Body of pancreas (tissue), 4 donors: ENCODE measurements around the gene ATP7B. TPM values are rescaled to one million over a fixed set of nuclear protein-coding genes. Genes with fewer than 3 reads are reported as not detected.

Source experiments
- ATAC-seq: fragments of 150-250 bp; one replicate; pipeline ENCODE4 v1.9.1; 2016
- DNase-seq, 4 donors: peaks; one replicate each; pipeline ENCODE4 v3.0.0-alpha.2; 2019
- H3K27ac ChIP-seq, 4 donors: fragments of 200-600 bp; sonication (generic); 1 replicate in 3 of 4; 2 replicates in 1 of 4; pipeline versions ENCODE4 v1.5.1 to v1.6.1; 2016 to 2019; ENCODE audit warnings: mild to moderate bottlenecking in 1 of 4, mixed read lengths in 1 of 4, moderate library complexity in 1 of 4
- H3K27me3 ChIP-seq, 2 donors: fragments of 200-600 bp; sonication (generic); one replicate each; pipeline ENCODE4 v1.6.0; 2016; ENCODE audit warnings: mild to moderate bottlenecking in 1 of 2
- H3K36me3 ChIP-seq, 2 donors: fragments of 200-600 bp; sonication (generic); replicated peaks in 1 of 2; 2 replicates each; pipeline ENCODE4 v1.5.1; 2016; ENCODE audit warnings: low read depth in 2 of 2; ENCODE audit not compliant: insufficient read depth in 1 of 2
- H3K4me1 ChIP-seq: fragments of 200-600 bp; sonication (generic); one replicate; pipeline ENCODE4 v1.6.0; 2016
- H3K4me3 ChIP-seq, 2 donors: fragments of 200-600 bp; sonication (generic); 1 replicate in 1 of 2; 2 replicates in 1 of 2; pipeline ENCODE4 v1.5.1; 2016 to 2019
- H3K9me3 ChIP-seq, 3 donors: fragments of 200-600 bp; sonication (generic); 1 replicate in 2 of 3; 2 replicates in 1 of 3; pipeline ENCODE4 v1.5.1; 2016
- CTCF ChIP-seq, 7 experiments: fragments of 450-650 bp in 4 of 7; fragments of 200-600 bp in 3 of 7; sonication (generic) in 3 of 7; IDR thresholded peaks; one replicate each; pipeline ENCODE4 v1.5.1; 2016 to 2019; ENCODE audit warnings: antibody characterized with exemption in 7 of 7
- POLR2A ChIP-seq, 3 donors: fragments of 450-650 bp; IDR thresholded peaks; one replicate each; pipeline ENCODE4 v1.6.1; 2016; ENCODE audit warnings: antibody characterized with exemption in 3 of 3, mild to moderate bottlenecking in 2 of 3
- WGBS, 2 donors: methylation state at CpG; one replicate each; pipeline ENCODE4 v1.1.5; 2017; 5-methylcytosine and 5-hydroxymethylcytosine counted together
- intact Hi-C: fragments of 100-400 bp; cut with DNase I; formaldehyde crosslinking; loops from one replicate; pipeline ENCODE4 v1.15.1; 2023
- total RNA-seq, 2 donors: library from RNA; depleted of rRNA; stranded (reverse); fragments of >200 nt; gene quantifications; one replicate each; pipeline ENCODE4 v1.1.0, GENCODE V29; 2016

Gene ATP7B
- total RNA-seq, 2 donors from 2014 or later = 5.7 to 6.9 TPM

DNA sequence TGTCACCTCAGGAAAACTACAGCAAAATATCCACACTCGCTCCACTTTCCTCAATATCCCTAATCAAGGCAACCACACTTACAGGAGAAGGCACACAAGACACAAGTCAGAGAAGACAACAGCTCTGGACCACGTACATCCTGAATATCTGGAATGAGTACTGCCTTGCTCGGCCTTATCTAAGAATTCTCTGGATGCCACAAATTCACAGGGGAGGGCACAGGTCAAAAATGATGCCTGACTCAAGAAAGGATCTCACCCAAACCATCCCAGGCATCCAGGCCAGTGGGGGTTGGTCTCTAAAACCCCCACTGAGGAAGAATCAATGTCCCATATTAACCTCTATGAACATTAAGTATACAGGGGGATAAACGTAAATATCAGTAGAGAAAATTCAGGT lies 29.9 kb downstream of the ATP7B start:
- 84 to 93% methylated on average over 4 of the region's 4 CpGs for WGBS, 2 donors
- no peak for TF ChIP-seq POLR2A (IDR thresholded peaks at IDR 0.05)
- no peak for TF ChIP-seq CTCF (IDR thresholded peaks at IDR 0.05)
- ATAC-seq (no peak), DNase-seq (no peak)
- Histone ChIP-seq H3K36me3 (no peaks in the 10 kb centered on the region), H3K27me3 (no peaks in the 10 kb centered on the region), H3K4me3 (no peak overlapping the region), H3K9me3 (no peaks in the 10 kb centered on the region), H3K4me1 (no peaks in the 10 kb centered on the region), H3K27ac (no peak overlapping the region)
- intact Hi-C loops = no loop called here

DNA sequence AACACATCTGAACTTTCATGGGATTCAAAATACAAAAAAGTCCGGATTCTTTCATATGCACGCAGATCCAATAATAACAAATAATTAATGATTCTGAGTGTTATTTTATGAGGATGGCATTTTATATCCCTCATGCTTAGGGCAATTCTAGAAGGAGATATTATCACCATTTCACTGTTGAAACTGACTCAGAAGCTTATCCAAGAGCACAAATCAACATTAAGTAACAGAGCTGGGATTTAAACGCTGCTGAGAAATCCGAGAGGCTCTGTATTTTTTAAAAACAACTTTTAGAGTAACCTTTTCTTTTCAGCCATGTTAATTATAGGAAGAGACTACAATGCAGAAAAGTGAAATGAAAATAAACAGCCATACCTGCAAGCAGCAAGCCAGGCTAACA lies 30.3 kb downstream of the ATP7B start:
- intact Hi-C loops = no loop called here

DNA sequence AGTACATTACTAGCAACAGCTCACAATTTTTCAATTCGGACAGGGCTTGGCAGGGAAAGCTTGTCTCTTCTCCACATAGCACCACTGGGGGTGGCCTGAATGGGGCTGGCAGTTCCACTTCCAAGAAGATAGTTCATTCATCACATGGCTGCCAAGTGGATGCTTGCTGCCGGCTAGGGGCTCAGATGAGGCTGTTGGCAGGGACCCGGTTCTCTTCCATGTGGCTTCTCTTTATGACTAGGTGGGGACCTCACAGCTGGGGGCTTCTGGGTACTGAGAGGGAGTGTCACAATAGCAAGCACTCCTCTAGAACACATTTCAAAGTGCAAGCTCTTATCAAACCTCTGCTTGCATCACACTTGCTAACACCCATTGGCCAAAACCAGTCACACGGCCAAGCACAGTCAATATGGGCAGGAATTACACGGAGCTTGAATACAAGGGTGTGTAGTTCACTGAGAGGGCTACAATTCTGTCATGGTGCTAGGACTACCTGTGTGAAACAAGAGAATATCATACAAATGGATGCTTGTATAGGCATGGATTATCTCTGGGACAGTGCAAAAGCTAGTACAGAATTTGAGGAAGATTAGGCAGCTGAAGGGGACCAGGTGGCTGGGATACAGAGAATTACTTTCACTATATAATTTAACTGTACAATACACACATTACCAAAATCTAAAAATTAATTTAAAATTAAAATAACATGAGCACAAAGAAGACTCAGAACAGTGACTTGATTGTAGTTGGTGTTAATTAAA lies 32.3 kb downstream of the ATP7B start:
- H3K4me3 ChIP-seq = no peak overlapping the region
- no peaks in the 10 kb centered on the region for H3K27me3 ChIP-seq
- ATAC-seq (peak; percentile 78), DNase-seq (peak in 3 of 4 donors; percentile 21 to 37 (median 31))
- WGBS, 2 donors = 62 to 82% methylated on average over 5 of the region's 5 CpGs
- H3K9me3 ChIP-seq = no peaks in the 10 kb centered on the region
- H3K36me3 ChIP-seq = no peaks in the 10 kb centered on the region
- no peak for TF ChIP-seq POLR2A (IDR thresholded peaks at IDR 0.05)
- no peak for TF ChIP-seq CTCF (IDR thresholded peaks at IDR 0.05)
- no peaks in the 10 kb centered on the region for H3K4me1 ChIP-seq
- intact Hi-C loops = no loop called here
- H3K27ac ChIP-seq = no peak overlapping the region

More for the DNA sequence above, 30.3 kb downstream of the ATP7B start:
- Histone ChIP-seq H3K4me1 (no peaks in the 10 kb centered on the region), H3K4me3 (no peak overlapping the region), H3K36me3 (no peaks in the 10 kb centered on the region), H3K27me3 (no peaks in the 10 kb centered on the region), H3K9me3 (no peaks in the 10 kb centered on the region), H3K27ac (no peak overlapping the region)
- no peak for DNase-seq
- TF ChIP-seq CTCF (IDR thresholded peaks at IDR 0.05) (no peak), POLR2A (IDR thresholded peaks at IDR 0.05) (no peak)
- WGBS, 2 donors = 71 to 75% methylated on average over 4 of the region's 4 CpGs
- no peak for ATAC-seq

- Histone ChIP-seq H3K36me3 (no peaks in the 10 kb centered on the region), H3K9me3 (no peaks in the 10 kb centered on the region), H3K27ac (no peak overlapping the region), H3K4me1 (no peaks in the 10 kb centered on the region), H3K27me3 (no peaks in the 10 kb centered on the region), H3K4me3 (no peak overlapping the region)
- 88 to 92% methylated on average over 5 of the region's 5 CpGs for WGBS, 2 donors
- intact Hi-C loops = no loop called here
- no peak for TF ChIP-seq POLR2A (IDR thresholded peaks at IDR 0.05)
- TF ChIP-seq CTCF (IDR thresholded peaks at IDR 0.05) = no peak
- DNase-seq = no peak
- no peak for ATAC-seq
Measured at GRCh38 chr13:51977625-51978024, 33.6 kb downstream of the ATP7B start.

DNA sequence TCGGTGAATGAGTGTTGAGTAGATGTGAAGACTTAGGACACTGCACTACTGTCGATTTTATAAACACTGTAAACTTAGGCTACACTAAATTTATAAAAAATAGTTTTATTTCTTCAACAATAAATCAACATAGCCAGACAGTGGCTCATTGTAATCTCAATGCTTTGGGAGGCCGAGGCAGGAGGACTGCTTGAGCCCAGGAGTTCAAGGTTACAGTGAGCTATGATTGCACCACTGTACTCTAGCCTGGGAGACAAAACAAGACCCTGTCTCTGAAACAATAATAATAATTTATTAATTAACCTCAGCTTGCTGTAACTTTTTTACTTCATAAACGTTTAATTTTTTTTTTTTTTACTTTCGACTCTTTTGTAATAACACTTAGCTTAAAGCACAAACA lies 34.4 kb downstream of the ATP7B start:
- TF ChIP-seq CTCF (IDR thresholded peaks at IDR 0.05) (no peak), POLR2A (IDR thresholded peaks at IDR 0.05) (no peak)

More for the DNA sequence above, 34.4 kb downstream of the ATP7B start:
- no peak overlapping the region for H3K4me3 ChIP-seq
- ATAC-seq = no peak
- intact Hi-C loops = no loop called here
- no peak overlapping the region for H3K27ac ChIP-seq
- H3K4me1 ChIP-seq = no peaks in the 10 kb centered on the region
- H3K27me3 ChIP-seq = no peaks in the 10 kb centered on the region
- no peaks in the 10 kb centered on the region for H3K9me3 ChIP-seq
- no peak for DNase-seq
- WGBS, 2 donors = 86 to 87% methylated on average over 5 of the region's 5 CpGs
- no peaks in the 10 kb centered on the region for H3K36me3 ChIP-seq
